GM12878 (cell line): ENCODE measurements around the gene ABCC1.

ENCODE experiments used
- CHD2 ChIP-seq: IDR thresholded peaks from 2 replicates; pipeline ENCODE4 v1.6.1; 2011; ENCODE audit warnings: low read depth, low read length, improper control_type of control experiment, borderline replicate concordance
- CHD4 ChIP-seq: fragments of 200-600 bp; sonication (generic); IDR thresholded peaks from 2 replicates; pipeline ENCODE4 v1.6.1; 2016; ENCODE audit warnings: mild to moderate bottlenecking
- EZH2 ChIP-seq: IDR thresholded peaks from 2 replicates; pipeline ENCODE4 v1.6.1; 2012; ENCODE audit warnings: low read depth, mild to moderate bottlenecking, control low read depth, inconsistent platforms, low read length, borderline replicate concordance; ENCODE audit not compliant: control insufficient read depth
- LARP7 ChIP-seq: fragments of 450-650 bp; IDR thresholded peaks from 2 replicates; pipeline ENCODE4 v1.6.1; 2017; ENCODE audit warnings: mild to moderate bottlenecking
- MEF2A ChIP-seq: IDR thresholded peaks from 2 replicates; pipeline ENCODE4 v1.6.1; 2011; ENCODE audit warnings: low read depth, mild to moderate bottlenecking, low read length, moderate library complexity; ENCODE audit not compliant: insufficient read depth
- SMARCA5 ChIP-seq: fragments of 450-650 bp; IDR thresholded peaks from 2 replicates; pipeline ENCODE4 v1.6.1; 2017; ENCODE audit warnings: mild to moderate bottlenecking
- SUZ12 ChIP-seq: fragments of 200-600 bp; sonication (generic); IDR thresholded peaks from one replicate; pipeline ENCODE4 v1.6.1; 2018; ENCODE audit warnings: antibody characterized with exemption, mild to moderate bottlenecking; ENCODE audit not compliant: unreplicated experiment
- YY1 ChIP-seq: IDR thresholded peaks from 2 replicates; pipeline ENCODE4 v1.6.1; 2011; ENCODE audit warnings: low read depth, mild to moderate bottlenecking, low read length
- ZNF274 ChIP-seq: IDR thresholded peaks from one replicate; pipeline ENCODE4 v1.8.0; 2011; ENCODE audit not compliant: insufficient read length, insufficient read depth
- TF ChIP-seq, protein P1 (sequence below), 3 experiments: IDR thresholded peaks in 2 of 3; conservative IDR thresholded peaks in 1 of 3; 2 replicates each; pipeline ENCODE4 v1.5.1; 2011; ENCODE audit warnings: low read depth in 3 of 3, low read length in 3 of 3, mild to moderate bottlenecking in 3 of 3, control low read depth in 2 of 3, moderate library complexity in 2 of 3, inconsistent platforms in 1 of 3, mixed read lengths in 1 of 3; ENCODE audit not compliant: control insufficient read depth in 2 of 3, insufficient read depth in 1 of 3; ENCODE audit errors: extremely low read depth in 1 of 3
- TF ChIP-seq, protein P2 (sequence below): IDR thresholded peaks from 2 replicates; pipeline ENCODE4 v1.6.1; 2012; ENCODE audit warnings: low read depth, low read length, improper control_type of control experiment
- TF ChIP-seq, protein P3 (sequence below): fragments of 450-650 bp; IDR thresholded peaks from 2 replicates; pipeline ENCODE4 v1.6.1; 2016; ENCODE audit warnings: mild to moderate bottlenecking, moderate library complexity, borderline replicate concordance

DNA sequence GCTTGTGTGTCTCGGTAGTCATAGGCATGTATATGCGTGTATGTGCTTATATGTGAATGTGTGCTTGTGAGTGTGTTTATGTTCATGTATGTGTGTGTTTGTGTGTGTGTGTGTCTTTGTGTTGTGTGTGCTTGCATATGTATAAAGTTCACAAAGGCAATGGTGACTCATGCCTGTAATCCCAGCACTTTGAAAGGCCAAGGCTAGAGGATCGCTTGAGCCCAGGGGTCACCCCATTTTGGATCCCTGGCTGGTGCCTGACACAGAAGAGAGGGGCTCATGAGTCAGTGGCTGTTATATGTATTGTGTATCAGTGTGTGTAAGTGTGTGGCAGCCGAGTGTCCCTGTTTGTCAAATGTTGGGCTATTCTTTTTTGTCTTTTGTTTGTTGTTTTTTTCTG lies 69.3 kb downstream of the ABCC1 start:
- TF ChIP-seq LARP7 (no peak), YY1 (no peak), CHD2 (no peak), ZNF274 (no peak), SUZ12 (no peak), CHD4 (no peak), SMARCA5 (no peak), MEF2A (no peak), EZH2 (no peak)
- TF ChIP-seq, protein P1, sequence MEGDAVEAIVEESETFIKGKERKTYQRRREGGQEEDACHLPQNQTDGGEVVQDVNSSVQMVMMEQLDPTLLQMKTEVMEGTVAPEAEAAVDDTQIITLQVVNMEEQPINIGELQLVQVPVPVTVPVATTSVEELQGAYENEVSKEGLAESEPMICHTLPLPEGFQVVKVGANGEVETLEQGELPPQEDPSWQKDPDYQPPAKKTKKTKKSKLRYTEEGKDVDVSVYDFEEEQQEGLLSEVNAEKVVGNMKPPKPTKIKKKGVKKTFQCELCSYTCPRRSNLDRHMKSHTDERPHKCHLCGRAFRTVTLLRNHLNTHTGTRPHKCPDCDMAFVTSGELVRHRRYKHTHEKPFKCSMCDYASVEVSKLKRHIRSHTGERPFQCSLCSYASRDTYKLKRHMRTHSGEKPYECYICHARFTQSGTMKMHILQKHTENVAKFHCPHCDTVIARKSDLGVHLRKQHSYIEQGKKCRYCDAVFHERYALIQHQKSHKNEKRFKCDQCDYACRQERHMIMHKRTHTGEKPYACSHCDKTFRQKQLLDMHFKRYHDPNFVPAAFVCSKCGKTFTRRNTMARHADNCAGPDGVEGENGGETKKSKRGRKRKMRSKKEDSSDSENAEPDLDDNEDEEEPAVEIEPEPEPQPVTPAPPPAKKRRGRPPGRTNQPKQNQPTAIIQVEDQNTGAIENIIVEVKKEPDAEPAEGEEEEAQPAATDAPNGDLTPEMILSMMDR (IDR thresholded peaks at IDR 0.05 in 2 of 3, conservative IDR thresholded peaks at IDR 0.05 in 1 of 3; ENCODE audit: control insufficient read depth in 2 of 3, extremely low read depth in 1 of 3, insufficient read depth in 1 of 3, low read depth in 3 of 3, low read length in 3 of 3): no peak
- TF ChIP-seq, protein P2, sequence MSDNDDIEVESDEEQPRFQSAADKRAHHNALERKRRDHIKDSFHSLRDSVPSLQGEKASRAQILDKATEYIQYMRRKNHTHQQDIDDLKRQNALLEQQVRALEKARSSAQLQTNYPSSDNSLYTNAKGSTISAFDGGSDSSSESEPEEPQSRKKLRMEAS: no peak
- TF ChIP-seq, protein P3, sequence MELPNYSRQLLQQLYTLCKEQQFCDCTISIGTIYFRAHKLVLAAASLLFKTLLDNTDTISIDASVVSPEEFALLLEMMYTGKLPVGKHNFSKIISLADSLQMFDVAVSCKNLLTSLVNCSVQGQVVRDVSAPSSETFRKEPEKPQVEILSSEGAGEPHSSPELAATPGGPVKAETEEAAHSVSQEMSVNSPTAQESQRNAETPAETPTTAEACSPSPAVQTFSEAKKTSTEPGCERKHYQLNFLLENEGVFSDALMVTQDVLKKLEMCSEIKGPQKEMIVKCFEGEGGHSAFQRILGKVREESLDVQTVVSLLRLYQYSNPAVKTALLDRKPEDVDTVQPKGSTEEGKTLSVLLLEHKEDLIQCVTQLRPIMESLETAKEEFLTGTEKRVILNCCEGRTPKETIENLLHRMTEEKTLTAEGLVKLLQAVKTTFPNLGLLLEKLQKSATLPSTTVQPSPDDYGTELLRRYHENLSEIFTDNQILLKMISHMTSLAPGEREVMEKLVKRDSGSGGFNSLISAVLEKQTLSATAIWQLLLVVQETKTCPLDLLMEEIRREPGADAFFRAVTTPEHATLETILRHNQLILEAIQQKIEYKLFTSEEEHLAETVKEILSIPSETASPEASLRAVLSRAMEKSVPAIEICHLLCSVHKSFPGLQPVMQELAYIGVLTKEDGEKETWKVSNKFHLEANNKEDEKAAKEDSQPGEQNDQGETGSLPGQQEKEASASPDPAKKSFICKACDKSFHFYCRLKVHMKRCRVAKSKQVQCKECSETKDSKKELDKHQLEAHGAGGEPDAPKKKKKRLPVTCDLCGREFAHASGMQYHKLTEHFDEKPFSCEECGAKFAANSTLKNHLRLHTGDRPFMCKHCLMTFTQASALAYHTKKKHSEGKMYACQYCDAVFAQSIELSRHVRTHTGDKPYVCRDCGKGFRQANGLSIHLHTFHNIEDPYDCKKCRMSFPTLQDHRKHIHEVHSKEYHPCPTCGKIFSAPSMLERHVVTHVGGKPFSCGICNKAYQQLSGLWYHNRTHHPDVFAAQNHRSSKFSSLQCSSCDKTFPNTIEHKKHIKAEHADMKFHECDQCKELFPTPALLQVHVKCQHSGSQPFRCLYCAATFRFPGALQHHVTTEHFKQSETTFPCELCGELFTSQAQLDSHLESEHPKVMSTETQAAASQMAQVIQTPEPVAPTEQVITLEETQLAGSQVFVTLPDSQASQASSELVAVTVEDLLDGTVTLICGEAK: no peak
